PFSK-1 (cell line): ENCODE data around the gene NOX3.

Source experiments
- POLR2AphosphoS5 ChIP-seq: IDR thresholded peaks from 2 replicates; pipeline ENCODE4 v1.6.1; 2012; ENCODE audit warnings: low read depth, mild to moderate bottlenecking, control low read depth, low read length, moderate library complexity
- REST ChIP-seq, 2 experiments: IDR thresholded peaks; 2 replicates each; pipeline versions ENCODE4 v1.6.1 to v1.8.0; 2011 to 2012; ENCODE audit warnings: low read depth in 2 of 2, low read length in 2 of 2, control low read depth in 1 of 2, inconsistent platforms in 1 of 2, mild to moderate bottlenecking in 1 of 2, moderate library complexity in 1 of 2; ENCODE audit not compliant: insufficient read depth in 1 of 2
- SIN3A ChIP-seq: IDR thresholded peaks from 2 replicates; pipeline ENCODE4 v1.6.1; 2012; ENCODE audit warnings: mild to moderate bottlenecking, low read length, moderate library complexity, borderline replicate concordance; ENCODE audit not compliant: insufficient read depth
- TAF1 ChIP-seq: IDR thresholded peaks from 2 replicates; pipeline ENCODE4 v1.6.1; 2012; ENCODE audit warnings: low read length, control low read depth, borderline replicate concordance; ENCODE audit not compliant: insufficient read depth

- TF ChIP-seq SIN3A, result no peak
- no peak for TF ChIP-seq POLR2AphosphoS5
- TF ChIP-seq TAF1, result no peak
- TF ChIP-seq REST (IDR thresholded peaks at IDR 0.05; ENCODE audit: insufficient read depth in 1 of 2, low read depth in 2 of 2, low read length in 2 of 2), result no peak
Observed at GRCh38 chr6:155483858-155484257, 28.2 kb upstream of the NOX3 start.
